ENCODE measurements around the gene HNRNPUL1. TPM values are rescaled to one million over a fixed set of nuclear protein-coding genes. Genes with fewer than 3 reads are reported as not detected.

Gene HNRNPUL1
- total RNA-seq, 1 donor from 2014 or later = 244 TPM

GRCh38 chr19:41355802-41356201, 91.6 kb downstream of the HNRNPUL1 start:
- H3K36me3 Mint-ChIP-seq = peaks cover 5% of the 10 kb centered on the region
- no peak for DNase-seq (ENCODE audit: extremely low spot score, unreplicated experiment)
- no peaks in the 10 kb centered on the region for H3K9me3 Mint-ChIP-seq
- H3K4me1 Mint-ChIP-seq (ENCODE audit: unreplicated experiment) = peaks cover 18% of the 10 kb centered on the region
- H3K4me3 Mint-ChIP-seq = peak overlapping the region; percentile 76
- H3K27me3 Mint-ChIP-seq = peaks cover 35% of the 10 kb centered on the region
- no peak for TF ChIP-seq CTCF (conservative IDR thresholded peaks at IDR 0.05)
- peak overlapping the region; percentile 32 for H3K27ac Mint-ChIP-seq

- Mint-ChIP-seq H3K36me3 (peaks cover 5% of the 10 kb centered on the region), H3K4me1 (ENCODE audit: unreplicated experiment) (peaks cover 8% of the 10 kb centered on the region), H3K27ac (no peak overlapping the region), H3K4me3 (no peak overlapping the region), H3K27me3 (peaks cover 24% of the 10 kb centered on the region), H3K9me3 (no peaks in the 10 kb centered on the region)
- TF ChIP-seq CTCF (conservative IDR thresholded peaks at IDR 0.05) = no peak
- DNase-seq (ENCODE audit: extremely low spot score, unreplicated experiment) = no peak
Observed at GRCh38 chr19:41356984-41357739, 93.0 kb downstream of the HNRNPUL1 start.

Other genes starting within 250 kb of the HNRNPUL1 start
- gene CYP2A13, start 175.9 kb upstream of the HNRNPUL1 start, total RNA-seq (ENCODE audit: low replicate concordance) = not detected in 2 replicates
- gene CYP2F1, start 149.9 kb upstream of the HNRNPUL1 start, total RNA-seq (ENCODE audit: low replicate concordance) = not detected in 2 replicates
- gene CYP2S1, start 71.2 kb upstream of the HNRNPUL1 start, total RNA-seq (ENCODE audit: low replicate concordance) = 33.1 and 121 TPM in 2 replicates
- 8.8 and 20.9 TPM in 2 replicates for gene AXL, start 45.1 kb upstream of the HNRNPUL1 start, total RNA-seq (ENCODE audit: low replicate concordance)
- gene CCDC97, start 45.8 kb downstream of the HNRNPUL1 start, total RNA-seq (ENCODE audit: low replicate concordance) = 26.7 and 42.6 TPM in 2 replicates
- gene TGFB1, start 89.5 kb downstream of the HNRNPUL1 start, total RNA-seq (ENCODE audit: low replicate concordance) = 2.3 and 3.4 TPM in 2 replicates
- 4.8 and 8.8 TPM in 2 replicates for gene B9D2, start 99.8 kb downstream of the HNRNPUL1 start, total RNA-seq (ENCODE audit: low replicate concordance)
- 2.0 and 8.1 TPM in 2 replicates for gene TMEM91, start 112.2 kb downstream of the HNRNPUL1 start, total RNA-seq (ENCODE audit: low replicate concordance)
- gene EXOSC5, start 133.0 kb downstream of the HNRNPUL1 start, total RNA-seq (ENCODE audit: low replicate concordance) = 11.4 and 20.2 TPM in 2 replicates
- gene BCKDHA, start 133.4 kb downstream of the HNRNPUL1 start, total RNA-seq (ENCODE audit: low replicate concordance) = 7.5 and 11.7 TPM in 2 replicates
- 9.3 and 13.0 TPM in 2 replicates for gene B3GNT8, start 163.0 kb downstream of the HNRNPUL1 start, total RNA-seq (ENCODE audit: low replicate concordance)
- 43.8 and 57.4 TPM in 2 replicates for gene DMAC2, start 175.5 kb downstream of the HNRNPUL1 start, total RNA-seq (ENCODE audit: low replicate concordance)
- gene ERICH4, start 178.8 kb downstream of the HNRNPUL1 start, total RNA-seq (ENCODE audit: low replicate concordance) = 0.56 and 0.81 TPM in 2 replicates

Data from type B pancreatic cell (in vitro differentiated cells).